GM18519 (cell line): ENCODE results near the gene IGF2BP2.
"Not testable (repeated sequence)": the region's sequence is repeated elsewhere in the genome, so short reads cannot be mapped to it uniquely, and the experiment has no call there.

ENCODE experiments used
- ATAC-seq: cut with Tn5 transposase; IDR thresholded peaks from one replicate; pipeline ENCODE4 v1.9.1; 2021; ENCODE audit warnings: mild to moderate bottlenecking, moderate library complexity; ENCODE audit not compliant: unreplicated experiment, low FRiP score

The IGF2BP2 gene

DNA sequence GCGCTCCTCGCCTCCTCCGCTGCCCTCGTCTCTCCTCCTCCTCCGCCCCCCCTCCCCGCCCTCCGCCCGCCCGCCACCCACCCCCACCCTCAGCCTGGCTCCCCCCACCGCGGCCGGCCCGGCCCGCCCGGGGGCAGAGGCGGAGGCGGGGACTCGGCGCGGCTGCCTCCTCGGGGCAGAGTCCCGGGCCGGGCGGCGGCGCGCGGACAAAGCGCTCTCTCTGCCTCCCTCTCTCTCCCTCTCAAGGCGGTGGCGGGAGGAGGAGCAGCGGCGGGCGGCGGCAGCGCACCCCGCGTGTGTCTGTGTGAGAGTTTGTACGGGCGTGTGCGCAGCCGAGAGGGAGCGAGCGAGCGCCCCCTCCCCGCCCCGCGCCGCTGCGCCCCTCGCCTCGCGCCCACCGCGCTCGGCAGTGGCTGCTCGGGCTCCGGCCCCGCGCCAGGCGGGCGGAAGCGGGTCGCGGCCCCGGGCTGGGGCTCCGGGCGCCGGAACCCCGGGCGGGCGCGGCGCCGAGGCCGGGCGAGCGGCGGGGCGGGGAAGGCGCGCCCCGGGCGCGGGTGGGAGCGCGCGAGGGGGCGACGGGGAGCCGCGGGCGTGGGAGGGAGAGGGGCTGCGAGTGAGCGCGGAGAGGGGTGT lies at the start of gene IGF2BP2:
TSS of gene IGF2BP2 (minus strand) at position 37 of the 633 bp plus-strand sequence. CDS start 82 bp downstream, outside the sequence.
- ATAC-seq: no peak

GRCh38 chr3:185874119-185874518 lies 49.3 kb upstream of the IGF2BP2 start:
- ATAC-seq: no peak

- no peak for ATAC-seq
Observed at GRCh38 chr3:185867650-185868049, 42.8 kb upstream of the IGF2BP2 start.

GRCh38 chr3:185866995-185867394 lies 42.2 kb upstream of the IGF2BP2 start:
- ATAC-seq: no peak

DNA sequence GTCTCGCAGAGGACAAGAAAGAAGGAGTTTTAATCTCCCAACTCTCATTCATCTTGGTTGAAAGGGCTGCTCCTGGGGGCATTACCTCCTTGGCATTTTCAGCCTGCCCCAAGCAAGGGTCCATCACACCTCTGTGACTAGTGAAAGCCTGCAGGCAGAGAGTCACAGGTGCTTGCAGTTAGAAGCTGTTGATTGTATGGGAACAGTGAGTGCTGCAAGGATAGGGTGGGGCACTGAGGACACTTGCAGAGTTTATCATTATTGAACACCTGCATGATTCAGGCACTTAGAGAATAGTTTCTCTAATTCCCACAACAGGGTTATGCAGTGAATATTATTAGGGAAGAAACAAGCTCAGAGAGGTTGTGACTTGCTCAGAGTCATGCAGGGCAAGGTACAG lies 41.7 kb upstream of the IGF2BP2 start:
- ATAC-seq: no peak

GRCh38 chr3:185865247-185865646 lies 40.4 kb upstream of the IGF2BP2 start:
- ATAC-seq: no peak

- ATAC-seq: no peak
Observed at GRCh38 chr3:185864767-185865166, 39.9 kb upstream of the IGF2BP2 start.

GRCh38 chr3:185862920-185863319 lies 38.1 kb upstream of the IGF2BP2 start:
- ATAC-seq: no peak

- no peak for ATAC-seq
Observed at GRCh38 chr3:185859294-185859972, 34.6 kb upstream of the IGF2BP2 start.

GRCh38 chr3:185858502-185859225 lies 33.8 kb upstream of the IGF2BP2 start:
- no peak for ATAC-seq

DNA sequence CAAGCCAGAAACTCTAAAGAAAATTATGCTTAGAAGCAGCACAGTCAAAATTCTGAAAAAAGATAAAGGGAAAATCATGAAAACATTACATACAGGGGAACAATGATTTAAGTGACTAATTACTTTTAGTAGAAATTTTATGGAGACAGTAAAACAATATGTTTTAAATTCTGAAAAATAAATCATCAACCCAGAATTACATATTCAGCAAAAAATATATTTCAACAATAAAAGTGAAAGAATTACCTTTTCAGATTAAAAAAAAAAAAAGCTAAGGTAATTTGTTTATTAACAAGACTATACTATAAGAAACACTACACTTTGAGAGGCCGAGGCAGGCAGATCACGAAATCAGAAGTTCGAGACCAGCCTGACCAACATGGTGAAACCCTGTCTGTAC lies 32.4 kb upstream of the IGF2BP2 start:
- no peak for ATAC-seq

GRCh38 chr3:185856652-185857051 lies 31.8 kb upstream of the IGF2BP2 start:
- no peak for ATAC-seq

DNA sequence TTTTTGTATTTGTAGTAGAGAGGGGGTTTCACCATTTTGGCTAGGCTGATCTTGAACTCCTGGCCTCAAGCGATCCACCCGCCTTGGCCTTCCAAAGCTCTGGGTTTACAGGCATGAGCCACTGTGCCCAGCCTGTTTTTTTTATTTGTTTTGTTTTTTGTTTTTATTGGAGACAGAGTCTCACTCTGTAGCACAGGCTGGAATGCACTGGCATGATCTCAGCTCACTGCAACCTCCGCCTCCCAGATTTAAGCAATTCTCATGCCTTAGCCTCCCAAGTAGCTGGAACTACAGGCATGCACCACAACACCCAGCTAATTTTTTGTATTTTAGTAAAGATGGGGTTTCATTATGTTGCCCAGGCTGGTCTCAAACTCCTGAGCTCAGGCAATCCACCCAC lies 28.9 kb upstream of the IGF2BP2 start:
- ATAC-seq: not testable (repeated sequence)

DNA sequence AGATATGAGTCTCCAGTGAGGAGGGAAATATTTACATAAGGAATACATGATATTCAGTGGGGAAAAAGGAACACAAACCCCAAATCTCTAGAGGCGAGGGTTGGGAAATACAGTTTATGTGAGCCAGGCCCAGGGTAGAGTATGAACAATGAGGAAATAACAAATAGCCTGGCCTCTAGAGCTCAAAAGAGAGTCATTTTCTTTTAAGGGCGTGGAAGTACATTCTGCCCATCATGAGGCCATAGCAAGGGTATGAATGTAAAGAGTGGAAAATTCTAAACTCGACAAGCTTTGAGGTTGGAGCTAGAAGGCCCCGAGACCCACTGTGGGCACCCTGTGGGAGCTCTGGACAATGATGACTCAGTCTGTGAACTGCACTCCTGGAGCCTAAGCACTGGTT lies 27.8 kb upstream of the IGF2BP2 start:
- no peak for ATAC-seq

- ATAC-seq: no peak
Observed at GRCh38 chr3:185851959-185852358, 27.1 kb upstream of the IGF2BP2 start.

GRCh38 chr3:185851046-185851445 lies 26.2 kb upstream of the IGF2BP2 start:
- no peak for ATAC-seq

DNA sequence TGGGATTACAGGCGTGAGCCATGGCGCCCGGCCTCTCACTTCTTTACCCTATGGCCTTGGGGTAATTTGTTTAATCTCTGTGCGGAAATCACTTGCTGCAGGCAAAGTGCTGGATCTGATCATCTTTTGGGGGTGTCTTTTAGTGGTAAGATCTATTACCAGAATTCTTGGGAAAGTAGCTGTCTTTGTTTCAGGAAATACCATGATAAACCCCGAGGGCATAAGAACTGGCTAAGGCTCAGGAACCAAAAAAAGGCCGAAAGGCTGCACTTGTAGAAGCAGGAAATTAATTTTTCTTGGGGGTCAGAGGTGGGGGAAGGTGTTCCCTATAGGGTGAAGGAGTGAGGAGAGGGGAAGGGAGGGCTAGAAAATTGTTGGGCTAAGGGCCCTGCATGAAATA lies 22.7 kb upstream of the IGF2BP2 start:
- no peak for ATAC-seq

DNA sequence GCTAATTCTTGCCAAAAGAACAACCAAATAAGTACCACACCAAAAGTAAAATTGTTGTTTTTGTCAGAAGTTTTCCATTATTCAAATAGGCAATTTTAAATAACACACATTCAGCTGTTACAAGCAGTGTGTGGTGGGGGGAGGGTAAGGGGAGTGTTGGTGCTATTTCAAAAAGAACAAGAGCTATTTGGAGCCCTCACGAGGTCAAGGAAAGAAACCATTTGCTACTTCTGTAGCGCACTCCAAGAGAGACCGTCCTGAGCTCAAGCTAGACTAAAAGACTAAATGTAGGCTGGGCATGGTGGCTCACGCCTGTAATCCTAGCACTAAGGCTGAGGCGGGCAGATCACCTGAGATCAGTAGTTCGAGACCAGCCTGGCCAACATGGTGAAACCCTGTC lies 21.2 kb upstream of the IGF2BP2 start:
- ATAC-seq: no peak

DNA sequence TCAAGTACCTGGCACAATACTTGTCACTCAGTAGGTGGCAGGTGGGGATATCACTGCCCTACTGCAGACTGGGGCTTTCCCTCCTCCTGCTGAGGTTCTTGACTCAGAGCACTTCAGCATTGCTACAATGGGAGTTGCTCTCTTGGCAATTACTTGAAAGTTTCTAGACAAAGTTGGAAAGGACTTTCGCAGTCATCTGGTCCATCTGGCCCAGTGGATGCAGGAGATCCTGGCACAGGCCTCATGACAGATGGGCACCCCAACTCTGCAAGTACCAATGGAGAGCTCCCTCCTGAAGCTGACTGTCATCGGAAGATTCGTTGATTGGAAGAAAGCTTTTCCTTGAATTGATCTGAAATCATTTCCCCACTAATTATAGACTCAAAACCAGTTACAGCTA lies 19.2 kb upstream of the IGF2BP2 start:
- no peak for ATAC-seq

GRCh38 chr3:185843635-185844034 lies 18.8 kb upstream of the IGF2BP2 start:
- ATAC-seq: no peak

DNA sequence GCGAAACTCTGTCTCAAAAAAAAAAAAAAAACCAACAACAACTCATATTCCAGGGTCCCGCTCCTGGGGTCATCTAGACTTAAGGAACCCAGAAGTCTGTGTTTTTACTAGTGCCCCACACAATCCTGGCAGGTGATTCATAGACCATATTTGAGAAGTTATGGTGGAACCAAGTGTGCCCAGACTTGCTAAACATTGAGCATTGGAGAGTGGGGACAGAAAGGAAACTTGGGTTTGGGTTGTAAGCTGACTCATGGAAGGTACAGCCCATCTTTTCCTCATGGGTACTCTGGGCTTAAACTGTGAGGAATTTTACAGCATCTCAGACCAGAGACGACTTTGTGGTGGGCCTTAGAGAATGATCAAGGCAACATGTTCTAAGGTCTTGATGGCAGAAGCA lies 18.3 kb upstream of the IGF2BP2 start:
- no peak for ATAC-seq

GRCh38 chr3:185842241-185842640 lies 17.4 kb upstream of the IGF2BP2 start:
- ATAC-seq: no peak
